Activated T-cell treated with anti-CD3 and anti-CD28 coated beads, Interleukin-2, amount 50 U/mL, for 1 hour (primary cell): Measurements from ENCODE around the gene MIER1.

Source experiments
- DNase-seq: peaks from one replicate; pipeline ENCODE4 v3.0.0-alpha.2; 2020

The MIER1 gene

DNA sequence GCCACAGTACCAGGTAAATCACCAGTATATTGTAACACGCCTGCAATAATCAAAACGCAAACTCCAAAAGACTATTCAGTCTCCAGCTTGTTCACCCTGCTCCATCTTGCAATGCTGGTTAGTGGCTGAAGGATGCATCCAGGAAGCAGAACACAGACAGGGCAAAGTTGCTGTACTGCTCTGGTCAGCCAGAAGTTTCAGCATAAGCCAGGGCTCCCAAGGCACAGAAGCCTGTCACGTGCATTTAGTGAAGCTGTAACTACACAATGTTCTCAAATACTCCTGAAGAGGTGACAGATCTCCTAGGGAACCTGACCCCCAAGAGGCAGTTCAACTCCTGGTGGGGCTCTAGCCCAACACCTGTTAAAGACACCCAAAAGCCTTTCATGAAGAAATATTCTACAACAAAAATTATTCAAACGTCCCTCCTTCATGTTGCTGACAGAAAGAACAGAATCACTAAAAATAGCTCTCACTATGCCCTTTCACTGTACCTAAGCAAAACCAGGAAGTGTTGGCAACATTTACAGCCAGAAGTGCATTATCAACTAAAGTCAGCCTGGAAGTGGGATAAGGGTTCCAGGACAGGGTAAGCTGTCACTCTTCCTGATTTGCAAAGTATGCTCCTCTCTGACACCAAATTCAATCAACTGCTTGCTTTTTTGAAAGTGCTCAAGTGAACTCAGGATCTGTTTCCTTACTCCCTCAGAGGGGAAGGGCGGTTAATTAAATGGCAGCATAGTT lies 77.1 kb downstream of the MIER1 start:
- no peak for DNase-seq

DNA sequence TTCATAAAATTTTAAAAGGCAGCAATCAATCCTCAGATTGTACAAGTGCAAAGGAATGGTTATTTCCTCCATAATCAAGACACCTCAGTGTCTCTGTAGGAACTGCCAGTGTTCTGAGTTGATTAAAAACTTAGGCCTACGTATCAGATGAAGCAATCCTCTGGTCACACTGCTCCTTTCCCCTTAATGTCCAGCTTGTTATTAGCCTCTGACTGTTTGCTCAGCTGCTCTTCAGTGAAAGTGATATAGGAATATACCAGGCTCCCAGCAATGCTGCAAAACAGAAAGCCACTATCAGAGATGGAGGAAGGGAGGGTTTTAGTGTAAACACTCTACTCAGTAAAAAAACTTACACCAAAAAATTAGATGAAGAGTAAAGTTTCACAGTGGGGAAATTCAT lies 79.4 kb downstream of the MIER1 start:
- no peak for DNase-seq

DNA sequence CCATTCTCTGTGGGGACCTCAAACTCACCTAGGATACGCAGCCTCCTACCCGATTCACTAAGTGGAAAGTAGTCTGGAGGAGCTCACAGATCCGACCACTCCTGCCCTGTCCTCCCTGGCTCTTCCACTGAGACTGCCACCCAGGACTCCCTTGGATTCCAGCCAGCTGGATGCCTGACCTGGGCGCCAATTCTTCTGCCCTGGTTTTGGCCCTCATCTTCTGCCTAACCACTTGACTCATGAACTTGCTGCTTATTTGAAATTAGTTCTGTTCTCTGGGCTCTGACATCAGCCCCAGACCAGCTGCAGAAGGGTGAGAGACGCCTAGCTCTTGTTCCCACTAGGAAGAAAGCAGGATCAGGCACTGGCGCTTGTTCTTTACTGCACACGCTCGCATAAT lies 80.3 kb downstream of the MIER1 start:
- DNase-seq = no peak

DNA sequence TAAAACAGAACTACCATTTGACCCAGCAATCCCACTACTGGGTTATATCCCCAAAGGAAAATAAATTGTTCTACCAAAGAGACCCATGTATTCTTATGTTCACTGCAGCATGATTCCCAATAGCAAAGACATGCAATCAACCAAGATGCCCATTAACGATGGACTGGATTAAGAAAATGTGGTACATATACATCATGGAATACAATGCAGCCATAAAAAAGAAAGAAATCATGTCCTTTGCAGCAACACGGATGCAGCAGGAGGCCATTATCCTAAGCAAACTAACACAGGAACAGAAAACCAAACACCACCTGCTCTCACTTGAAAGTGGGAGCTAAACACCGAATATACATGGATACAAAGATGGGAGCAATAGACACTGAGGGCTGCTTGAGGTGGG lies 85.0 kb downstream of the MIER1 start:
- no peak for DNase-seq

DNA sequence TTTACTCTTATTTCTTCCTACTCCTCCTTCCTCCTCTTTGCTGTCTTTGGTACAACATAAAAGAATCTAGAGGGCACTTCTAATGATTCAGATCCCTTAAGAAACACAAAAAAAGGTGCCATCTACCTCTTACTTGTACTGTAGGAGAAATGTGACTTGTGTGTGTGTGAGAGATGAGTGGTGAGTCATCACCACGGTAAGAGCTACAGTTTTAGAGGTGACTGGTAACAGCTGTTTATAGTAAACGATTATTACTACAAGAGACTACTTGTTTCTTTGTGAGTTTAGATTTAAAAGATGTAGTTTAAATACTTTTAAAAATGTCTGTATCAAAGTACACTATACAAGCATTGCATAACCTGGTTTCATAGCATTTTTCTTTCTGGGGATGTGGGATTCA lies 88.8 kb downstream of the MIER1 start:
- DNase-seq = no peak

DNA sequence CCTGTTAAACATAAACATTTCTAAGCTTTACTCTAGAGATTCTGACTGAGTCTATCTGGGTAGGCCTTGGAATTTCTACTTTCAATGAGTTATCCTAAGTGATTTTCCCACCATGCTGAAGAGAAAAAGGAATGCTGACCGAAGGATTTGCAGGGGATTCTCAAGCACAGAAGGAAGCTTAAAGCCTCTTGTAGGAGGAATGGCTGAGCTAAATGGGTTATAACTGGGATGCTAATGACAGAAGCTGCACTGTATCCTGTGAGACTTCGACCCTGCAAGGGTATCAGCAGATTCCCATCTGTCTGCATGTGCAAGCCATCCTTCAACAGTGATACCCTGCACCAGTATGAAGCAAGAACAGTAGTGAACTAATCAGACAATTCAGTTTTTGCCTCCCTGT lies 93.8 kb downstream of the MIER1 start:
- no peak for DNase-seq

DNA sequence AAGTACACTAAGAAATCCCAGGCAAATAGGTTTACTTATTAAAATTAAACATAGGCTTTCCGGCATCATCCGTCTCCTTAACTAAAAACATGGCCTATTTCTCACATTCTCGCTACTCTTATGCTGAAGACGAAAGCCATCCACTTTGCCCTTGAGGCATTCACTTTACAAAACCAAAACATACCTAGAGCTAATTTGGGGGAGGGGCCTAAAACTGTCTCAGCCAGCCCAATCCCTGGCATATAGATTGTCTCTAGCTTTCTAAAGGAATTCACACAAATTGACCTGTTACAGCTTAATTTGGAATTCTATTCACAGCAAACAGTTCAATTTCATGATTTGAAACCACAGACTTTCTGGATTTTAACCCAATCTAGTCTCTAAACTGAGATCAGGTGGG lies 94.3 kb downstream of the MIER1 start:
- no peak for DNase-seq

DNA sequence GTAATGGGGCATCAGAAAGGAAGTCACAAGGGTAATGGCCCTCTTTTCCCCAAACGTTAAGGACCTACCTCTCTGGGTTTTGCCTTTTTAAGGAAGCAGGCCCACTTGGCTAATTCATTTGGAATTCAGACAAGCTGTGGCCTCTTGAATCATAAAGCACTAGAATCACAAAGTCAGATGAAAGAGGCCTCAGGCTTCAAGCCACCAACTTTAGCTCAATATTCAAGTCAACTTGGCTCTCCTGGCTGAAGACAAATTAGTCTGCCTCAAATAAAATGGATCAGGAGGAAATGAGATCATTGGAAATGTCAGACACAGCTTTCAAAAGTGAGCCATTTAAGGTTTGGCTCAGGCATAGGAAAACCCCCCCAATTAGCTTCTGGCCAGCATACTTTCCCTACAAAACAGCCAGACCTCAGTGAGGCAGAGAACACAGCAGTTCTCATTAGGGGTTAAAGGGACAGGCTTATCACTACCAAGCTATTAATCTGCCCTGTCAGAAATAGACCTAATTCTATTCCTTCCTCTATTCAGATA lies 94.9 kb downstream of the MIER1 start:
- DNase-seq = no peak

DNA sequence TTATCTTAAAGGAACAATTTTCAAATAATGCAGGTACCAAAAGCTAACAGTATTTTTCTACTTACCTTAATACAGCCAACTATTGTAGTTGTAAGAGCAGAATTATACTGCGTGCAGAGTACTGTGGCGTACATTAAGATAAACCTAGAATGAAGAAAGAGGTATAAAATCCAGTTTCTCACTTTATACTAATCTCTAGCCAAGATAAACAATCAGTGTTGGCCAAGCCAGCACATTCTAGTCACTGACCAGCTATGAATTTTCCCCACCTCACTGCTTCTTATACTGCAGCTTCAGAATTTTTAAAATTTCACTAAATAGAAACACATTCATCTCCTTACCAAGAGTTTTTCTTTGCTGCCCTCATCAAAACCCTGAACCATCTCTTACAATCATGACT lies 95.5 kb downstream of the MIER1 start:
- DNase-seq = no peak

DNA sequence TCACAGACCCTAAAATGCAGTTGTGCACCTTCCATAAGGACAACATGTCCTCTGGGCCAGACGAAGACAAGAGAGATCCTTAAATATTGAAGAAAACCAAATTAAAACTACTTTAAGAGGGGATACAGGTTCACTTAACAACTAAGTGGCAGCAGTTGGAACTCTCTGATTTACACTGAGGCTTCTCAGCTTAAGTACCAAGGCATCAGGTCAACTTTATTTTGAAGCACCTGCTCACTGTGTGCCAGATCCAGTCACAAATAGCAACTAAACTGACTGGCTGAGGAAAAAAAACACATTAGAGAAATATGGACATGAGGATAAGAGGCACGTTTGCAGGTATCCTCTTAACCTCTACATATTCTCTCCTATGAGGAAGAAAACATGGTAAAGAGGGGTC lies 96.0 kb downstream of the MIER1 start:
- no peak for DNase-seq

DNA sequence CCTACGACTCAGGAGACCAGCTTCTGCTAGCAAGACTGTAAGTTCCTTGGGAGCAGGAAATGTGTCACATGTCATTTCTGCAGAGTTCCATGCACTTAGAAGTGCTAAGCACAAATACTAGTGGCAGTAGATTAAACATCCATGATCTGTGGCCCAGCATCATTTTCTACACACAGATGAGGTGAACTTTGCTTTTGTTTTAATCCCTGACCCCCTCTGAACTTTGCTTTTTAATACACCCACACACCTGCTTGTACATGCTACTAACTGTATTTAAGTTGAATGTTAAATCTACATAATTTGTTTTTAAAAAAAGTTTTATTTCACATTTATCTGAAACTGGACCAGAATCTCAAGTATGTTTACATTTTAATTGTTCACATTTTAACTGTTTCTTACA lies 104.7 kb downstream of the MIER1 start:
- no peak for DNase-seq

DNA sequence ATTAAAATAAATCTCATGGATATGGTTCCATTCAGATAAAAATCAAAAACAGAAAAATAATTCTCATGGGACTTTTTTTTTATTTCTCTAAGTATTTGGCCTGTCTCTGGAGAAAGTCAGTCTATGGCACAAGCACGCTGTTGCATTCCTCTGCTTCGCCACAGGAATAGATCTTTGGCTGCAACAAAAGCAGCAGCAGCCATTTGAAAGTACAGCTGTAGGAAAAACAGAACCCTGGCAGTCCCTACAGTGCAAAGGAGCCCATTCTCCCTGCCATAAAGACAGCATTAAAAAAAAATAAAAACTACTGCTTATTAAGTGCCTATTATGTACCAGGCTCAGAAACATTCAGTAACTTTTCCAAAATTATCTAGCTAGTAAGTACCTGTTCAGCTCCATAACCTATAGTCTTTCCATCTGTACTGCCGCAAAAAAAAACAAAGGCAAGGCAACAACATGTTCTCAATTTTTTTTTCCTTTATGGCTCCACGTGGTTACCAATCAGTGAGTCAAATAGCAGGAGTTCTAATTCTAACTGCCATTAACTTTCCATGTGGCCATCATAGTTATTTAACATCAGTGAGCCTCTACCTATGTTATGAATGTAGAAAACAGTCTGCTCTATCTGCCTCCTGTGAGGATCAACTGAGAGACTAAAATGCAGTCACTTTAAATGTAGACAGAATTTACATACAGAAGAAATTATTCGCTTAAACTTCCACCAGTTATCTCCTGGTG lies 106.5 kb downstream of the MIER1 start:
- DNase-seq = no peak

DNA sequence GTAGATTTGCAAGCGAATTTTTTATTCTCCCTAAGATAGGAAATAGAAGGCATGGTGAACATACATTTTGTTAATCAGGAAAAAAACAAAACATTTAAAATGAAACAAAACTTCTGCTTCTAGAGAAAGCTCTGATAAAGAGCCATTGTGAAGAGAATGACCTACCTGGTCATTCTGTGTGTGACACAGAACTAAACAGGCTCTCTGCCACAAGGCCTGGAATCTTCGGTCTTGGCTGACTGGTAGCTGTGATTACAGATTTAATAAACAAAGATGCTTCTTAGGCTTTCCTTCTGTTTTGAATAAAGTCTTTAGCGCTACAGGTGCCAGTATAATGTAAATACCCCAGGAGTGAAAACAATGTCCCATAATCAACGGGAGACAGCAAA lies 107.1 kb downstream of the MIER1 start:
- no peak for DNase-seq
